Endothelial cell of umbilical vein (primary cell): Measurements from ENCODE around the gene TGFA. TPM values are rescaled to one million over a fixed set of nuclear protein-coding genes. Genes with fewer than 3 reads are reported as not detected.

Source experiments
- BruUV-seq: library from RNA; stranded (reverse); fragments of 400-500 nt; replicated peaks from 2 replicates; lab custom pipeline; 2021; lab: Mats Ljungman, UMichigan
- CTCF ChIA-PET: fragments of 300-600, 350-600 bp; sonication (Branson Sonifier 250); formaldehyde crosslinking; loops from one replicate; lab custom pipeline; 2021; ENCODE audit warnings: antibody characterized with exemption, inconsistent platforms; lab: Charles Lee
- POLR2A ChIA-PET: fragments of 300-600, 350-600 bp; sonication (Branson Sonifier 250); formaldehyde crosslinking; loops from one replicate; lab custom pipeline; 2021; ENCODE audit warnings: antibody characterized with exemption, inconsistent platforms; lab: Charles Lee
- DNase-seq: peaks from one replicate; pipeline ENCODE4 v3.0.0-alpha.2; 2011; ENCODE audit warnings: low read depth, low spot score
- FAIRE-seq: peaks from 2 replicates; lab custom pipeline; 2011; peaks lifted over from hg19 to GRCh38; lab: Jason Lieb, UNC
- H2AFZ ChIP-seq: 2 replicates; pipeline ENCODE4 v1.6.0; 2012; ENCODE audit warnings: low read depth, low read length, control low read depth, inconsistent platforms
- H3K27ac ChIP-seq: 2 replicates; pipeline ENCODE4 v1.5.1; 2011; ENCODE audit warnings: low read depth, mild to moderate bottlenecking, control low read depth, low read length, moderate library complexity; ENCODE audit not compliant: insufficient read depth
- H3K27me3 ChIP-seq, 2 experiments: 2 replicates each; pipeline versions ENCODE4 v1.6.0 to v1.6.1; 2011; ENCODE audit warnings: low read length in 2 of 2, mixed read lengths in 1 of 2; ENCODE audit not compliant: control insufficient read depth in 2 of 2, insufficient read depth in 2 of 2
- H3K36me3 ChIP-seq, 2 experiments: 2 replicates in 1 of 2; 3 replicates in 1 of 2; pipeline ENCODE4 v1.5.1; 2011; ENCODE audit warnings: low read length in 2 of 2, mild to moderate bottlenecking in 1 of 2, moderate library complexity in 1 of 2; ENCODE audit not compliant: control insufficient read depth in 2 of 2, insufficient read depth in 2 of 2; ENCODE audit errors: extremely low read depth in 1 of 2
- H3K4me1 ChIP-seq: 3 replicates; pipeline ENCODE4 v1.5.1; 2011; ENCODE audit warnings: mild to moderate bottlenecking, low read length; ENCODE audit not compliant: control insufficient read depth, insufficient read depth; ENCODE audit errors: extremely low read depth
- H3K4me2 ChIP-seq: 2 replicates; pipeline ENCODE4 v1.6.1; 2011; ENCODE audit warnings: low read length, control low read depth, mixed read lengths; ENCODE audit not compliant: insufficient read depth
- H3K4me3 ChIP-seq, 3 experiments: fragments of 200-600 bp in 1 of 3; sonication (generic), shearing (Covaris generic) in 1 of 3; replicated peaks in 1 of 3; 2 replicates each; pipeline ENCODE4 v1.5.1; 2011 to 2016; ENCODE audit warnings: control low read depth in 3 of 3, low read length in 3 of 3, mild to moderate bottlenecking in 2 of 3, inconsistent platforms in 1 of 3, low read depth in 1 of 3, moderate library complexity in 1 of 3; ENCODE audit not compliant: insufficient read depth in 1 of 3
- H3K79me2 ChIP-seq: 2 replicates; pipeline ENCODE4 v1.6.0; 2012; ENCODE audit warnings: low read length, inconsistent platforms; ENCODE audit not compliant: control insufficient read depth, insufficient read depth
- H3K9ac ChIP-seq: replicated peaks from 2 replicates; pipeline ENCODE3; 2011; ENCODE audit warnings: low read length, control low read depth; ENCODE audit not compliant: insufficient read depth; ENCODE audit errors: extremely low read depth
- H3K9me1 ChIP-seq: replicated peaks from 3 replicates; pipeline ENCODE4 v1.6.0; 2011; ENCODE audit warnings: mild to moderate bottlenecking, low read length; ENCODE audit not compliant: control insufficient read depth, insufficient read depth; ENCODE audit errors: extremely low read depth
- H3K9me3 ChIP-seq: replicated peaks from 2 replicates; pipeline ENCODE4 v1.5.1; 2012; ENCODE audit warnings: low read length, inconsistent platforms; ENCODE audit not compliant: control insufficient read depth, insufficient read depth
- H4K20me1 ChIP-seq: replicated peaks from 2 replicates; pipeline ENCODE3; 2011; ENCODE audit warnings: mild to moderate bottlenecking, low read length; ENCODE audit not compliant: control insufficient read depth, insufficient read depth; ENCODE audit errors: extremely low read depth
- CTCF ChIP-seq, 2 donors: IDR thresholded peaks; 1 replicate in 1 of 2; 2 replicates in 1 of 2; pipeline ENCODE4 v1.5.1; 2011; ENCODE audit warnings: low read length in 2 of 2, mild to moderate bottlenecking in 2 of 2, moderate library complexity in 2 of 2, control low read depth in 1 of 2, inconsistent platforms in 1 of 2, low read depth in 1 of 2; ENCODE audit not compliant: insufficient read depth in 1 of 2; ENCODE audit errors: extremely low read depth in 1 of 2
- EZH2 ChIP-seq: IDR thresholded peaks from 2 replicates; pipeline ENCODE4 v1.6.1; 2012; ENCODE audit warnings: borderline replicate concordance, low read depth, mild to moderate bottlenecking, moderate library complexity, low read length, inconsistent platforms; ENCODE audit not compliant: severe bottlenecking
- FOS ChIP-seq: IDR thresholded peaks from 2 replicates; pipeline ENCODE4 v1.6.1; 2011; ENCODE audit warnings: mild to moderate bottlenecking, low read length, moderate library complexity, borderline replicate concordance; ENCODE audit not compliant: insufficient read depth
- GATA2 ChIP-seq: IDR thresholded peaks from 2 replicates; pipeline ENCODE4 v1.7.0; 2011; ENCODE audit warnings: low read depth, mild to moderate bottlenecking, moderate library complexity, mixed read lengths, low read length; ENCODE audit not compliant: insufficient read length, insufficient read depth
- JUN ChIP-seq: IDR thresholded peaks from 2 replicates; pipeline ENCODE4 v1.6.1; 2011; ENCODE audit warnings: borderline replicate concordance, low read depth; ENCODE audit not compliant: insufficient read length, insufficient read depth
- MAX ChIP-seq: IDR thresholded peaks from 2 replicates; pipeline ENCODE4 v1.6.1; 2011; ENCODE audit not compliant: insufficient read depth, insufficient read length
- MYC ChIP-seq: IDR thresholded peaks from one replicate; pipeline ENCODE4 v1.6.1; 2011; ENCODE audit warnings: mild to moderate bottlenecking, low read depth, low read length
- POLR2A ChIP-seq: IDR thresholded peaks from 2 replicates; pipeline ENCODE4 v1.6.1; 2012; ENCODE audit warnings: low read depth, mild to moderate bottlenecking, control low read depth, low read length
- POLR2AphosphoS5 ChIP-seq: IDR thresholded peaks from 2 replicates; pipeline ENCODE4 v1.6.1; 2012; ENCODE audit warnings: low read depth, mild to moderate bottlenecking, control low read depth, low read length, moderate library complexity; ENCODE audit not compliant: insufficient read depth
- dilution Hi-C: fragments of 300-500 bp; cut with MboI; formaldehyde crosslinking; loops from one replicate; pipeline ENCODE4 v1.15.0; 2019; ENCODE audit warnings: low sequenced_read_pairs; ENCODE audit not compliant: extremely low pct_ligation_motif_present
- intact Hi-C: fragments of 100-400 bp; cut with micrococcal nuclease; formaldehyde crosslinking; loops from one replicate; pipeline ENCODE4 v1.10.0; 2022
- polyA plus RNA-seq, 4 experiments: library from polyadenylated mRNA; depleted of rRNA in 3 of 4; stranded (reverse) in 3 of 4; unstranded in 1 of 4; fragments of >200 nt; gene quantifications; 2 replicates each; pipeline versions ENCODE4 v1.2.1 to v1.2.3, GENCODE V29; 2011 to 2012; ENCODE audit warnings: missing spikeins in 1 of 4
- total RNA-seq: library from RNA; stranded (reverse); gene quantifications from 2 replicates; pipeline ENCODE4 v1.2.3, GENCODE V29; 2021

TGFA gene
- total and polyA plus RNA-seq, 2 donors (not counting 3 experiments of a cell fraction or from before 2014, with no cell fraction given) = 0.22 to 0.32 TPM

GRCh38 chr2:70503896-70504295 is 49.7 kb downstream of the TGFA start:
- FAIRE-seq (no peak), DNase-seq (no peak)
- H3K9me3 ChIP-seq = no peaks in the 10 kb centered on the region
- no peak overlapping the region for H2AFZ ChIP-seq
- dilution Hi-C loops = no loop called here
- H3K36me3 ChIP-seq = no peaks in the 10 kb centered on the region
- intact Hi-C loops = no loop called here
- no peak overlapping the region for H3K4me3 ChIP-seq
- no peak overlapping the region for H3K4me2 ChIP-seq
- ChIA-PET CTCF (interaction anchor here (1.6 kb wide), 1 partner anchor 113 kb away, joined by 4 read pairs; no protein-coding TSS in a partner anchor), POLR2A (no interaction called here)
- H3K4me1 ChIP-seq = no peaks in the 10 kb centered on the region
- peaks cover 3 to 4% of the 10 kb centered on the region in 2 experiments for H3K27me3 ChIP-seq
- no TSS peak for BruUV-seq
- no peaks in the 10 kb centered on the region for H3K9me1 ChIP-seq
- TF ChIP-seq MYC (no peak), MAX (no peak), JUN (no peak), FOS (no peak), POLR2AphosphoS5 (no peak), GATA2 (no peak), EZH2 (no peak), POLR2A (no peak), CTCF (IDR thresholded peaks at IDR 0.05; ENCODE audit: extremely low read depth in 1 of 2, insufficient read depth in 1 of 2, low read depth in 1 of 2, low read length in 2 of 2) (no peak)
- H3K9ac ChIP-seq = no peak overlapping the region
- no peaks in the 10 kb centered on the region for H3K79me2 ChIP-seq
- H3K27ac ChIP-seq = no peak overlapping the region
- no peaks in the 10 kb centered on the region for H4K20me1 ChIP-seq
